GM21367 (cell line): ENCODE results near the gene TBC1D16.
"Not testable (repeated sequence)": the region's sequence is repeated elsewhere in the genome, so short reads cannot be mapped to it uniquely, and the experiment has no call there.

ENCODE experiments used
- ATAC-seq: cut with Tn5 transposase; IDR thresholded peaks from one replicate; pipeline ENCODE4 v1.9.1; 2021; ENCODE audit not compliant: unreplicated experiment

Gene TBC1D16

GRCh38 chr17:80055597-80055996, 19.9 kb upstream of the TBC1D16 start:
- no peak for ATAC-seq

GRCh38 chr17:80053102-80053501, 17.4 kb upstream of the TBC1D16 start:
- ATAC-seq: no peak

- ATAC-seq: no peak
Measured at GRCh38 chr17:80051681-80052080, 16.0 kb upstream of the TBC1D16 start.

- no peak for ATAC-seq
Measured at GRCh38 chr17:80050706-80051105, 15.0 kb upstream of the TBC1D16 start.

GRCh38 chr17:80049986-80050385, 14.3 kb upstream of the TBC1D16 start:
- ATAC-seq: no peak

- no peak for ATAC-seq
Measured at GRCh38 chr17:80047176-80047575, 11.5 kb upstream of the TBC1D16 start.

GRCh38 chr17:80046709-80047108, 11.0 kb upstream of the TBC1D16 start:
- ATAC-seq: not testable (repeated sequence)

GRCh38 chr17:80045703-80046102, 10.0 kb upstream of the TBC1D16 start:
- ATAC-seq: no peak

GRCh38 chr17:80043963-80044362, 8.3 kb upstream of the TBC1D16 start:
- ATAC-seq: no peak

- ATAC-seq: no peak
Measured at GRCh38 chr17:80036715-80037477, 1.2 kb upstream of the TBC1D16 start.

GRCh38 chr17:80035937-80036714, 454 bp upstream of the TBC1D16 start, which contains the start of gene CCDC40:
CCDC40 (plus strand) TSS chr17:80036642; CDS start chr17:80036663, 21 bp downstream.
- peak; percentile 51 for ATAC-seq

GRCh38 chr17:80034791-80035686, 633 bp downstream of the TBC1D16 start:
- ATAC-seq: no peak

- no peak for ATAC-seq
Measured at GRCh38 chr17:80033840-80034239, 1.8 kb downstream of the TBC1D16 start.

GRCh38 chr17:80032614-80033171, 3.0 kb downstream of the TBC1D16 start:
- ATAC-seq: no peak

GRCh38 chr17:80031691-80032430, 3.8 kb downstream of the TBC1D16 start:
- no peak for ATAC-seq

GRCh38 chr17:80030730-80031410, 4.8 kb downstream of the TBC1D16 start:
- no peak for ATAC-seq

- ATAC-seq: no peak
Measured at GRCh38 chr17:80029258-80029974, 6.3 kb downstream of the TBC1D16 start.

GRCh38 chr17:80028030-80028429, 7.6 kb downstream of the TBC1D16 start:
- no peak for ATAC-seq

GRCh38 chr17:80027043-80027435, 8.6 kb downstream of the TBC1D16 start:
- ATAC-seq: no peak
